H1 (cell line): ENCODE measurements around the gene GLUD1. TPM values are rescaled to one million over a fixed set of nuclear protein-coding genes. Genes with fewer than 3 reads are reported as not detected.

Experiments
- CTCF ChIA-PET: fragments of 300-600 bp; sonication (Branson Sonifier 250); formaldehyde crosslinking; loops from one replicate; lab custom pipeline; 2021; ENCODE audit not compliant: partially characterized antibody; lab: Charles Lee
- POLR2A ChIA-PET: fragments of 300-600 bp; sonication (Branson Sonifier 250); formaldehyde crosslinking; loops from one replicate; lab custom pipeline; 2021; ENCODE audit warnings: inconsistent platforms; ENCODE audit not compliant: partially characterized antibody; lab: Charles Lee
- DNase-seq, 2 experiments: peaks; one replicate each; pipeline versions ENCODE4 v3.0.0 to v3.0.0-alpha.2; 2010 to 2022; ENCODE audit warnings: low spot score in 2 of 2, low read depth in 1 of 2, mixed read lengths in 1 of 2
- FAIRE-seq: peaks from 2 replicates; lab custom pipeline; 2011; peaks lifted over from hg19 to GRCh38; lab: Jason Lieb, UNC
- H2AFZ ChIP-seq: 2 replicates; pipeline ENCODE4 v1.8.1; 2012; ENCODE audit warnings: low read length, inconsistent platforms
- H2AK5ac ChIP-seq: 2 replicates; pipeline ENCODE4 v1.6.1; 2013; ENCODE audit warnings: low read depth, low read length
- H2BK120ac ChIP-seq: replicated peaks from 2 replicates; pipeline ENCODE3; 2013; ENCODE audit warnings: low read depth, low read length, inconsistent platforms
- H2BK12ac ChIP-seq: 2 replicates; pipeline ENCODE4 v1.6.1; 2013; ENCODE audit warnings: low read depth, low read length
- H2BK15ac ChIP-seq: 2 replicates; pipeline ENCODE4 v1.6.1; 2013; ENCODE audit warnings: low read length
- H2BK20ac ChIP-seq: 2 replicates; pipeline ENCODE4 v1.6.1; 2013; ENCODE audit warnings: low read length
- H2BK5ac ChIP-seq: 2 replicates; pipeline ENCODE4 v1.6.1; 2013; ENCODE audit warnings: low read depth, low read length
- H3K14ac ChIP-seq: 2 replicates; pipeline ENCODE4 v1.6.1; 2013; ENCODE audit warnings: inconsistent platforms; ENCODE audit not compliant: insufficient read length
- H3K18ac ChIP-seq: 2 replicates; pipeline ENCODE4 v1.6.1; 2013; ENCODE audit warnings: low read length; ENCODE audit errors: extremely low read depth
- H3K23ac ChIP-seq: 2 replicates; pipeline ENCODE4 v1.6.1; 2013; ENCODE audit warnings: inconsistent platforms; ENCODE audit not compliant: insufficient read length
- H3K23me2 ChIP-seq: 2 replicates; pipeline ENCODE4 v1.6.1; 2013; ENCODE audit warnings: low read depth, low read length
- H3K27ac ChIP-seq: 2 replicates; pipeline ENCODE4 v1.6.1; 2011; ENCODE audit warnings: low read depth, low read length, inconsistent platforms
- H3K27me3 ChIP-seq, 4 experiments: replicated peaks in 1 of 4; 1 replicate in 1 of 4; 2 replicates in 3 of 4; pipeline versions ENCODE4 v1.6.1 to v1.8.1; 2011 to 2013; ENCODE audit warnings: low read length in 3 of 4, mild to moderate bottlenecking in 3 of 4, inconsistent platforms in 2 of 4, mixed read lengths in 2 of 4, moderate library complexity in 1 of 4; ENCODE audit not compliant: control insufficient read depth in 3 of 4, insufficient read depth in 3 of 4; ENCODE audit errors: extremely low read depth in 1 of 4
- H3K36me3 ChIP-seq, 4 experiments: 2 replicates each; pipeline versions ENCODE4 v1.6.1 to v1.8.1; 2011 to 2013; ENCODE audit warnings: mild to moderate bottlenecking in 4 of 4, low read length in 3 of 4, moderate library complexity in 2 of 4, control low read depth in 1 of 4, inconsistent platforms in 1 of 4; ENCODE audit not compliant: insufficient read depth in 4 of 4, control insufficient read depth in 2 of 4
- H3K4ac ChIP-seq: replicated peaks from 2 replicates; pipeline ENCODE3; 2013; ENCODE audit warnings: low read length, low read depth, mixed read lengths, inconsistent platforms; ENCODE audit not compliant: insufficient read length
- H3K4me1 ChIP-seq, 4 experiments: replicated peaks in 1 of 4; 1 replicate in 1 of 4; 2 replicates in 3 of 4; pipeline versions ENCODE4 v1.6.1 to v1.8.1; 2011 to 2013; ENCODE audit warnings: low read length in 3 of 4, inconsistent platforms in 2 of 4, mixed read lengths in 1 of 4; ENCODE audit not compliant: insufficient read depth in 4 of 4, control insufficient read depth in 3 of 4
- H3K4me2 ChIP-seq, 2 experiments: 2 replicates each; pipeline versions ENCODE4 v1.6.1 to v1.8.1; 2011 to 2013; ENCODE audit warnings: low read depth in 2 of 2, low read length in 2 of 2, control low read depth in 1 of 2, inconsistent platforms in 1 of 2, mild to moderate bottlenecking in 1 of 2; ENCODE audit not compliant: insufficient read depth in 1 of 2
- H3K4me3 ChIP-seq, 4 experiments: fragments of 200-600, 300-600 bp in 1 of 4; sonication (generic), shearing (Covaris generic), sonication (Bioruptor Twin) in 1 of 4; 2 replicates each; pipeline versions ENCODE4 v1.5.1 to v1.8.1; 2011 to 2016; ENCODE audit warnings: low read length in 4 of 4, low read depth in 3 of 4, control low read depth in 2 of 4, inconsistent platforms in 2 of 4, mild to moderate bottlenecking in 2 of 4, mixed read lengths in 1 of 4, moderate library complexity in 1 of 4; ENCODE audit not compliant: insufficient read depth in 2 of 4; ENCODE audit errors: extremely low read depth in 1 of 4
- H3K56ac ChIP-seq: replicated peaks from 2 replicates; pipeline ENCODE3; 2013; ENCODE audit warnings: low read depth, mild to moderate bottlenecking, mixed read lengths, low read length, inconsistent platforms; ENCODE audit not compliant: insufficient read length
- H3K79me1 ChIP-seq: 2 replicates; pipeline ENCODE4 v1.6.1; 2013; ENCODE audit warnings: low read depth, low read length, control low read depth
- H3K79me2 ChIP-seq, 2 experiments: 2 replicates each; pipeline versions ENCODE4 v1.6.1 to v1.8.1; 2012 to 2013; ENCODE audit warnings: low read length in 2 of 2, mild to moderate bottlenecking in 2 of 2, inconsistent platforms in 1 of 2; ENCODE audit not compliant: insufficient read depth in 2 of 2, control insufficient read depth in 1 of 2
- H3K9ac ChIP-seq, 4 experiments: replicated peaks in 1 of 4; 1 replicate in 1 of 4; 2 replicates in 3 of 4; pipeline versions ENCODE4 v1.6.1 to v1.8.1; 2011 to 2013; ENCODE audit warnings: low read depth in 3 of 4, low read length in 3 of 4, control low read depth in 2 of 4, mild to moderate bottlenecking in 2 of 4, moderate library complexity in 2 of 4, inconsistent platforms in 1 of 4; ENCODE audit errors: extremely low read depth in 1 of 4
- H3K9me3 ChIP-seq, 2 experiments: 2 replicates each; pipeline versions ENCODE4 v1.6.1 to v1.8.1; 2012 to 2013; ENCODE audit warnings: mild to moderate bottlenecking in 2 of 2, moderate library complexity in 2 of 2, control low read depth in 1 of 2, inconsistent platforms in 1 of 2, low read depth in 1 of 2, low read length in 1 of 2, mixed read lengths in 1 of 2; ENCODE audit not compliant: insufficient read depth in 2 of 2
- H4K20me1 ChIP-seq, 2 experiments: replicated peaks in 1 of 2; 2 replicates each; pipeline versions ENCODE3 to v1.8.1; 2011 to 2013; ENCODE audit warnings: inconsistent platforms in 2 of 2, low read length in 2 of 2, mild to moderate bottlenecking in 1 of 2; ENCODE audit not compliant: insufficient read depth in 2 of 2, control insufficient read depth in 1 of 2
- H4K5ac ChIP-seq: 2 replicates; pipeline ENCODE4 v1.6.1; 2013; ENCODE audit warnings: low read length, low read depth, mixed read lengths, inconsistent platforms; ENCODE audit not compliant: insufficient read length
- H4K8ac ChIP-seq: 2 replicates; pipeline ENCODE4 v1.8.0; 2013; ENCODE audit warnings: mild to moderate bottlenecking, moderate library complexity, low read length, inconsistent platforms; ENCODE audit not compliant: insufficient read depth; ENCODE audit errors: extremely low read depth
- H4K91ac ChIP-seq: replicated peaks from 2 replicates; pipeline ENCODE3; 2013; ENCODE audit warnings: low read length, mixed read lengths, inconsistent platforms; ENCODE audit not compliant: insufficient read length
- CHD1 ChIP-seq: IDR thresholded peaks from 2 replicates; pipeline ENCODE4 v1.6.1; 2012; ENCODE audit warnings: low read depth, low read length, improper control_type of control experiment
- KDM1A ChIP-seq: fragments of 200-600, 300-600 bp; sonication (generic); IDR thresholded peaks from 2 replicates; pipeline ENCODE4 v1.7.1; 2016; ENCODE audit warnings: mild to moderate bottlenecking, low read length, borderline replicate concordance
- POLR2AphosphoS5 ChIP-seq: IDR thresholded peaks from 2 replicates; pipeline ENCODE4 v1.6.1; 2011; ENCODE audit warnings: low read depth, low read length
- POU5F1 ChIP-seq: IDR thresholded peaks from 2 replicates; pipeline ENCODE4 v1.6.1; 2011; ENCODE audit warnings: low read depth, mild to moderate bottlenecking, low read length, moderate library complexity
- SAP30 ChIP-seq: fragments of 300-600 bp; sonication (generic); IDR thresholded peaks from 2 replicates; pipeline ENCODE4 v1.7.1; 2012; ENCODE audit warnings: low read length, moderate library complexity, mild to moderate bottlenecking, inconsistent platforms; ENCODE audit not compliant: insufficient read depth, insufficient replicate concordance
- SIN3A ChIP-seq, 2 experiments: IDR thresholded peaks in 1 of 2; conservative IDR thresholded peaks in 1 of 2; 2 replicates each; pipeline ENCODE4 v1.6.1; 2011 to 2012; ENCODE audit warnings: low read length in 2 of 2, improper control_type of control experiment in 1 of 2, low read depth in 1 of 2, mild to moderate bottlenecking in 1 of 2
- SP2 ChIP-seq: IDR thresholded peaks from 2 replicates; pipeline ENCODE4 v1.6.1; 2012; ENCODE audit warnings: mild to moderate bottlenecking, low read length, inconsistent platforms
- SRF ChIP-seq: IDR thresholded peaks from 2 replicates; pipeline ENCODE4 v1.6.1; 2011; ENCODE audit warnings: mild to moderate bottlenecking, low read depth, low read length, moderate library complexity
- TBP ChIP-seq: IDR thresholded peaks from 2 replicates; pipeline ENCODE4 v1.6.1; 2011; ENCODE audit warnings: low read depth, low read length, improper control_type of control experiment
- YY1 ChIP-seq: IDR thresholded peaks from 2 replicates; pipeline ENCODE4 v1.6.1; 2011; ENCODE audit warnings: low read depth, mild to moderate bottlenecking, low read length
- WGBS, 2 experiments: shearing (Covaris generic) in 1 of 2; methylation state at CpG; one replicate each; pipeline versions ENCODE4 v1.1.6 to v1.1.7; 2013 to 2015; ENCODE audit warnings: low lambda C conversion rate in 2 of 2, mixed read lengths in 2 of 2, inconsistent platforms in 1 of 2, low coverage in 1 of 2, missing lambda C conversion rate in 1 of 2; ENCODE audit not compliant: insufficient replicate concordance in 2 of 2, insufficient coverage in 1 of 2, insufficient read length in 1 of 2; ENCODE audit errors: extremely low coverage in 1 of 2, missing lambda C conversion rate in 1 of 2; 5-methylcytosine and 5-hydroxymethylcytosine counted together
- polyA plus RNA-seq, 7 experiments: library from polyadenylated mRNA; depleted of rRNA in 3 of 7; stranded (reverse) in 5 of 7; unstranded in 2 of 7; fragments of >200 nt in 5 of 7; fragments of 200-250 nt in 2 of 7; gene quantifications; 1 replicate in 5 of 7; 2 replicates in 1 of 7; 4 replicates in 1 of 7; pipeline versions ENCODE4 v1.2.1 to v1.2.3, GENCODE V29; 2011 to 2013; ENCODE audit warnings: missing spikeins in 2 of 7, mixed read lengths in 2 of 7
- total RNA-seq: library from RNA; stranded (reverse); fragmentation: NEBNext Ultra II Directional; extraction: Animal tissue kit (Norgen Biotek cat#: 25700); gene quantifications from 2 replicates; pipeline ENCODE4 v1.2.1, GENCODE V29; 2021
- TF ChIP-seq, protein P1 (sequence below): IDR thresholded peaks from 2 replicates; pipeline ENCODE4 v1.6.1; 2012; ENCODE audit warnings: inconsistent platforms

The GLUD1 gene
- total and polyA plus RNA-seq, 2 of the 8 experiments (the other 6 are each of a cell fraction or from before 2014, with no cell fraction given) = 41.0 to 96.2 TPM

DNA sequence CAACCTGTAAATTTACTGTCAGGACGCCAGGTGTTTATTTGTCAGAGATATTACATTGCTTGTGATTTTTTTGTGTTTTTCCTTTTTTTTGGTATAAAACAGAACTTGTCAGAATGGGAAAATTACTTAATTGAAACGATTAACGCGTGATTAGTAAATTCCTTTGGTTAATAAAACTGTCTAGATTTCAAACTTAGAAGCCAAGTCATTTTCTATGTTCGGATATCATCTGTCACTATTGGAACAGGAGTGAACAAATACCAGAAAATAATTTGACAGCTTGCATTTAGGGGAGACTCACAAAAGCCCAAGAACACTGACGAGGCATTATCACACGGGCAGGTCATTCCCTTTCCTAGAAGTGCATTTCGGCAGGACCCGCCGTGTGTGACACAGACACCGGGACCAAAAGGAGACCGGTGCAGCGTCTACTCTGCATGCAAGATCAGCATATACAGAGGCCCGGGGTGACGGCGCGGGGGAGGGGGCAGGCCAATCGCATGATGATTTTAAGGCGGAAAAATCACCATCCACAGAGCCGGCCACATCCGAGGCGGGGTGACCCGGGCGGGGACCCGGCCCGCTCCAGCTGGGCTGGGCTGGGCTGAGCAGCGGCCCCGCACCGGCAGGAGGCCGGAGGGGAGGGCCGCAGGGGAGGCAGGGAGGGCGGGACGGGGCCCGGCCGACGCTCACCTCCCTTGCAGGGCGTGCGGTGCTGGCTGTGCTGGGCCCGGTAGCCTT lies 841 bp downstream of the GLUD1 start:
- no peak overlapping the region for H2AFZ ChIP-seq
- peaks cover 2 to 4% of the 10 kb centered on the region in 2 experiments for H4K20me1 ChIP-seq
- ChIA-PET CTCF (interaction anchor here (1.0 to 2.1 kb wide), 5 partner anchors 17 to 154 kb away, joined by 3 to 9 read pairs (median 4); no protein-coding TSS in a partner anchor), POLR2A (interaction anchor here (0.6 to 2.2 kb wide), 10 partner anchors 8 to 336 kb away, joined by 3 to 6 read pairs (median 3); no protein-coding TSS in a partner anchor)
- H3K9ac ChIP-seq = peak overlapping the region; percentile 81 to 90 (median 87)
- H3K4me1 ChIP-seq = peaks cover 0 to 5% (median 1%) of the 10 kb centered on the region in 4 experiments; a peak in 2 of 7 replicates
- no peak overlapping the region for H4K91ac ChIP-seq
- H2BK15ac ChIP-seq = no peak overlapping the region
- H3K4ac ChIP-seq = no peak overlapping the region
- peaks cover 9% of the 10 kb centered on the region; the same call in 1 of the 2 replicates for H3K23me2 ChIP-seq
- peak overlapping the region; percentile 87 for H3K4me2 ChIP-seq
- no peak overlapping the region for H3K14ac ChIP-seq
- H3K36me3 ChIP-seq = peaks cover 0 to 7% (median 0%) of the 10 kb centered on the region in 4 experiments; a peak in 1 of 8 replicates
- peak overlapping the region; percentile 61 to 82 (median 71) for H3K4me3 ChIP-seq
- no peak for FAIRE-seq
- DNase-seq = peak in 1 of 2 experiments; percentile 66
- no peak overlapping the region for H3K18ac ChIP-seq
- no peak overlapping the region; the same call in 1 of the 2 replicates for H3K27ac ChIP-seq
- H2BK12ac ChIP-seq = no peak overlapping the region; the same call in 1 of the 2 replicates
- no peaks in the 10 kb centered on the region for H3K9me3 ChIP-seq
- H3K79me1 ChIP-seq = no peaks in the 10 kb centered on the region
- no peak overlapping the region for H4K5ac ChIP-seq
- no peak overlapping the region for H2BK20ac ChIP-seq
- H2BK5ac ChIP-seq = no peak overlapping the region
- H4K8ac ChIP-seq = peak overlapping the region; percentile 60
- no peak overlapping the region for H3K56ac ChIP-seq
- WGBS, 2 experiments = 2% methylated on average over 27 of the region's 39 CpGs; no CpG with 5 or more reads in 1 of the 2 experiments
- H3K79me2 ChIP-seq = peaks cover 5 to 59% of the 10 kb centered on the region in 2 experiments; a peak in 2 of 4 replicates
- no peak overlapping the region for H3K23ac ChIP-seq
- no peaks in the 10 kb centered on the region for H3K27me3 ChIP-seq
- H2BK120ac ChIP-seq = no peak overlapping the region
- no peak overlapping the region for H2AK5ac ChIP-seq
- TF ChIP-seq POLR2AphosphoS5 (0 out of 2 replicates have a peak, but pooled peaks have one; percentile 51), YY1 (no peak), TBP (no peak; the same call in 1 of the 2 replicates), KDM1A (no peak), SRF (no peak), CHD1 (no peak), SAP30 (peak; percentile 73), POU5F1 (no peak), SIN3A (conservative IDR thresholded peaks at IDR 0.05 in 1 of 2, IDR thresholded peaks at IDR 0.05 in 1 of 2; ENCODE audit: low read depth in 1 of 2, low read length in 2 of 2) (peak; percentile 35 to 64; a peak in 2 of 4 replicates), SP2 (no peak)
- TF ChIP-seq, protein P1, sequence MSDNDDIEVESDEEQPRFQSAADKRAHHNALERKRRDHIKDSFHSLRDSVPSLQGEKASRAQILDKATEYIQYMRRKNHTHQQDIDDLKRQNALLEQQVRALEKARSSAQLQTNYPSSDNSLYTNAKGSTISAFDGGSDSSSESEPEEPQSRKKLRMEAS = 0 out of 2 replicates have a peak, but pooled peaks have one; percentile 69
